GM23338 (cell line): ENCODE data around the gene LRP1-AS. TPM values are rescaled to one million over a fixed set of nuclear protein-coding genes. Genes with fewer than 3 reads are reported as not detected.

Source experiments
- ATAC-seq: fragments of 200-7000 bp; cut with Tn5 transposase; 3 replicates; pipeline ENCODE4 v1.9.1; 2020
- DNase-seq: peaks from one replicate; pipeline ENCODE4 v3.0.0-alpha.2; 2015; ENCODE audit warnings: low spot score
- H2AFZ ChIP-seq: fragments of 200-600 bp; sonication (generic); 2 replicates; pipeline ENCODE4 v1.8.0; 2016; ENCODE audit warnings: antibody characterized with exemption, mild to moderate bottlenecking, moderate library complexity
- H3F3A ChIP-seq: fragments of 200-600 bp; sonication (generic); replicated peaks from 2 replicates; pipeline ENCODE4 v1.8.0; 2017; ENCODE audit warnings: antibody characterized with exemption, mixed run types, low read depth
- H3K27ac ChIP-seq: fragments of 200-600 bp; sonication (generic); 2 replicates; pipeline ENCODE4 v1.6.1; 2016; ENCODE audit warnings: low read depth
- H3K27me3 ChIP-seq: fragments of 200-600 bp; sonication (generic); 2 replicates; pipeline ENCODE4 v1.8.0; 2016; ENCODE audit warnings: mild to moderate bottlenecking, mixed run types, moderate library complexity; ENCODE audit not compliant: insufficient read depth
- H3K36me3 ChIP-seq: fragments of 200-600 bp; sonication (generic); 2 replicates; pipeline ENCODE4 v1.8.0; 2016; ENCODE audit warnings: mild to moderate bottlenecking; ENCODE audit not compliant: insufficient read depth
- H3K4me1 ChIP-seq: fragments of 200-600 bp; sonication (generic); 2 replicates; pipeline ENCODE4 v1.8.0; 2016; ENCODE audit warnings: mild to moderate bottlenecking, moderate library complexity; ENCODE audit not compliant: insufficient read depth
- H3K4me2 ChIP-seq: fragments of 200-600 bp; sonication (generic); 2 replicates; pipeline ENCODE4 v1.7.1; 2017; ENCODE audit warnings: mixed run types
- H3K4me3 ChIP-seq: fragments of 200-600 bp; sonication (generic); 2 replicates; pipeline ENCODE4 v1.6.1; 2016; ENCODE audit warnings: mixed run types
- H3K79me2 ChIP-seq: fragments of 200-600 bp; sonication (generic); replicated peaks from 2 replicates; pipeline ENCODE4 v1.8.0; 2017; ENCODE audit warnings: mild to moderate bottlenecking; ENCODE audit not compliant: insufficient read depth
- H3K9me2 ChIP-seq: fragments of 200-600 bp; sonication (generic); 2 replicates; pipeline ENCODE4 v1.8.0; 2017; ENCODE audit not compliant: insufficient read depth
- H4K20me1 ChIP-seq: fragments of 200-600 bp; sonication (generic); replicated peaks from 2 replicates; pipeline ENCODE4 v1.8.0; 2017; ENCODE audit warnings: mild to moderate bottlenecking; ENCODE audit not compliant: insufficient read depth
- H3K27ac Mint-ChIP-seq: 2 replicates; pipeline ENCODE4 v1.8.0; 2020; ENCODE audit warnings: inconsistent platforms, mild to moderate bottlenecking, moderate library complexity, mixed read lengths
- H3K27me3 Mint-ChIP-seq: 3 replicates; pipeline ENCODE4 v1.8.0; 2022; ENCODE audit warnings: low read depth, mild to moderate bottlenecking, moderate library complexity, mixed read lengths, inconsistent platforms; ENCODE audit not compliant: insufficient read depth, poor library complexity
- H3K36me3 Mint-ChIP-seq: 3 replicates; pipeline ENCODE4 v1.8.0; 2021; ENCODE audit warnings: low read depth, mild to moderate bottlenecking, inconsistent platforms, moderate library complexity, mixed read lengths
- H3K4me1 Mint-ChIP-seq: 3 replicates; pipeline ENCODE4 v1.8.0; 2020; ENCODE audit warnings: mild to moderate bottlenecking, inconsistent platforms, mixed read lengths
- H3K4me3 Mint-ChIP-seq: 3 replicates; pipeline ENCODE4 v1.8.0; 2021; ENCODE audit warnings: moderate library complexity, mild to moderate bottlenecking, inconsistent platforms, mixed read lengths
- H3K9me3 Mint-ChIP-seq: 3 replicates; pipeline ENCODE4 v1.8.0; 2020; ENCODE audit warnings: moderate library complexity, mild to moderate bottlenecking, inconsistent platforms, mixed read lengths
- CREB1 ChIP-seq: fragments of 250-450 bp; sonication (Bioruptor Pico); IDR thresholded peaks from 2 replicates; pipeline ENCODE4 v1.5.0; 2020; ENCODE audit warnings: low read depth, mild to moderate bottlenecking, moderate library complexity
- CTCF ChIP-seq, 2 experiments: fragments of 200-600 bp in 1 of 2; sonication (generic) in 1 of 2; conservative IDR thresholded peaks; 2 replicates each; pipeline versions ENCODE4 v1.5.1 to v1.6.1; 2016 to 2017; ENCODE audit warnings: antibody characterized with exemption in 2 of 2, low read depth in 2 of 2, mild to moderate bottlenecking in 2 of 2, moderate library complexity in 1 of 2
- EZH2 ChIP-seq: fragments of 200-600 bp; sonication (generic); IDR thresholded peaks from one replicate; pipeline ENCODE4 v1.8.0; 2017; ENCODE audit warnings: antibody characterized with exemption, mild to moderate bottlenecking, low read depth; ENCODE audit not compliant: unreplicated experiment
- POLR2AphosphoS5 ChIP-seq: IDR thresholded peaks from 2 replicates; pipeline ENCODE4 v1.6.1; 2016; ENCODE audit warnings: antibody characterized with exemption, low read depth
- REST ChIP-seq: IDR thresholded peaks from one replicate; pipeline ENCODE4 v1.6.1; 2018; ENCODE audit warnings: antibody characterized with exemption; ENCODE audit not compliant: unreplicated experiment
- ZNF114 ChIP-seq: fragments of 250-450 bp; sonication (Bioruptor Pico); IDR thresholded peaks from 2 replicates; pipeline ENCODE4 v1.5.0; 2020; ENCODE audit warnings: mild to moderate bottlenecking, moderate library complexity
- ZNF331 ChIP-seq: fragments of 250-450 bp; sonication (Bioruptor Pico); IDR thresholded peaks from 2 replicates; pipeline ENCODE4 v1.5.0; 2020; ENCODE audit warnings: low read depth, mild to moderate bottlenecking, moderate library complexity
- ZNF462 ChIP-seq: fragments of 250-450 bp; sonication (Bioruptor Pico); IDR thresholded peaks from 2 replicates; pipeline ENCODE4 v1.5.0; 2020; ENCODE audit warnings: mild to moderate bottlenecking, moderate library complexity
- long read RNA-seq: library from polyadenylated mRNA; unstranded; transcript quantifications from one replicate; pipeline ENCODE4 v2.0.0, GENCODE V29; 2020; ENCODE audit not compliant: unreplicated experiment
- polyA plus RNA-seq: library from polyadenylated mRNA; unstranded; fragments of >200 nt; fragmentation: Nextera tagmentation; extraction: Ambion mirVana; gene quantifications from 2 replicates; pipeline ENCODE4 v1.2.1, GENCODE V29; 2016
- total RNA-seq: library from RNA; depleted of rRNA; stranded (reverse); fragments of >200 nt; shearing (Covaris generic); gene quantifications from 2 replicates; pipeline ENCODE4 v1.2.3, GENCODE V29; 2014; rRNA removed

LRP1-AS gene
- not detected in 2 replicates for total RNA-seq
- polyA plus RNA-seq = 0.86 TPM in 1 of 2 replicates, not detected in the other
- long read RNA-seq = 0 reads

- Mint-ChIP-seq H3K9me3 (no peaks in the 10 kb centered on the region), H3K4me1 (peaks cover 41% of the 10 kb centered on the region), H3K27me3 (peaks cover 10% of the 10 kb centered on the region), H3K36me3 (peaks cover 87% of the 10 kb centered on the region), H3K4me3 (no peak within 1 kb of the TSS), H3K27ac (peak within 1 kb of the TSS; percentile 87)
- H3K36me3 ChIP-seq = peaks cover 14% of the 10 kb centered on the region; the same call in 1 of the 2 replicates
- DNase-seq = no peak
- H3K4me2 ChIP-seq = no peak within 1 kb of the TSS
- H3K79me2 ChIP-seq = no peaks in the 10 kb centered on the region
- no peaks in the 10 kb centered on the region for H3K9me2 ChIP-seq
- no peak within 1 kb of the TSS for H2AFZ ChIP-seq
- peak within 1 kb of the TSS; percentile 83 for H3K27ac ChIP-seq
- ATAC-seq = peak; percentile 19; the same call in 2 of the 3 replicates
- peaks cover 11% of the 10 kb centered on the region for H4K20me1 ChIP-seq
- TF ChIP-seq EZH2 (no peak), REST (no peak), CREB1 (CRISPR knock-in tag) (no peak), ZNF331 (CRISPR knock-in tag) (no peak), ZNF114 (CRISPR knock-in tag) (no peak)
- no peak within 1 kb of the TSS for H3K4me3 ChIP-seq
- no peaks in the 10 kb centered on the region for H3K27me3 ChIP-seq
- H3K4me1 ChIP-seq = no peaks in the 10 kb centered on the region
- 0 out of 2 replicates have a peak, but pooled peaks cover 3% of the 10 kb centered on the region for H3F3A ChIP-seq
These were observed at the start of gene LRP1-AS for GRCh38 chr12:57146961-57147944. Gene LRP1-AS, minus strand, starts transcription at chr12:57147619.

GRCh38 chr12:57196956-57197355 lies 49.5 kb upstream of the LRP1-AS start:
- Histone ChIP-seq H3K79me2 (no peaks in the 10 kb centered on the region), H3F3A (0 out of 2 replicates have a peak, but pooled peaks cover 5% of the 10 kb centered on the region), H3K27me3 (no peaks in the 10 kb centered on the region), H3K4me3 (no peak overlapping the region), H3K27ac (no peak overlapping the region), H3K4me2 (no peak overlapping the region), H3K36me3 (peaks cover 33% of the 10 kb centered on the region), H3K4me1 (no peaks in the 10 kb centered on the region), H2AFZ (no peak overlapping the region), H4K20me1 (no peaks in the 10 kb centered on the region; the same call in 1 of the 2 replicates), H3K9me2 (no peaks in the 10 kb centered on the region)
- DNase-seq (no peak), ATAC-seq (no peak)
- no peaks in the 10 kb centered on the region; the same call in 2 of the 3 replicates for H3K9me3 Mint-ChIP-seq
- H3K27ac Mint-ChIP-seq = no peak overlapping the region
- H3K4me3 Mint-ChIP-seq = no peak overlapping the region
- H3K4me1 Mint-ChIP-seq = no peaks in the 10 kb centered on the region
- H3K36me3 Mint-ChIP-seq = peaks cover 91% of the 10 kb centered on the region
- peaks cover 12% of the 10 kb centered on the region for H3K27me3 Mint-ChIP-seq
- TF ChIP-seq CTCF (conservative IDR thresholded peaks at IDR 0.05; ENCODE audit: low read depth in 2 of 2) (no peak), ZNF331 (CRISPR knock-in tag) (no peak), ZNF462 (CRISPR knock-in tag) (no peak), POLR2AphosphoS5 (no peak)
